Measurements from ENCODE around the gene SLC15A2.
A peak's percentile ranks its signal among the peaks of the same experiment; 100 is the strongest.
"Not testable (repeated sequence)": the region's sequence is repeated elsewhere in the genome, so short reads cannot be mapped to it uniquely, and the experiment has no call there.

Gene SLC15A2

DNA sequence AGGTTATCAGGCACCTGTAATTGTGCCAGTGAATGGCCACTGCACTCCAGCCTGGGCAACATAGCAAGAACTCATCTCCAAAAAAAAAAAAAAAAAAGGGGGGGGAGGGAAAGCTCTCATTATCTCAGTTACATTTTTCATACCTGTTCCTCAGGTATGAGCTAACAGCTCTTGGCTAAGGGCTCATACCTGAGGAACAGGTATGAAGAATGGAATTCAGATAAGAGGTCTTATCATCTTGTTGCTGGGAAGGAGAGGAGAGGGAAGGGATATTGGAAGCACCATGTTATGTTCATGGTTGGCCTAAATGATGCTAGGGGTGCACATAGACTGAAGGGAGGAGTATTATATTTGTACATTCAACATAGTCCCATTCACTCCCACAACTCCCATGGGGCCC, 2.6 kb downstream of the SLC15A2 start:
- Mint-ChIP-seq H3K27me3 (no peaks in the 10 kb centered on the region), H3K36me3 (ENCODE audit: low read depth) (peaks cover 2% of the 10 kb centered on the region), H3K27ac (no peak overlapping the region), H3K4me3 (no peak overlapping the region), H3K9me3 (no peaks in the 10 kb centered on the region), H3K4me1 (ENCODE audit: low read depth) (no peaks in the 10 kb centered on the region)
- no peak for DNase-seq

DNA sequence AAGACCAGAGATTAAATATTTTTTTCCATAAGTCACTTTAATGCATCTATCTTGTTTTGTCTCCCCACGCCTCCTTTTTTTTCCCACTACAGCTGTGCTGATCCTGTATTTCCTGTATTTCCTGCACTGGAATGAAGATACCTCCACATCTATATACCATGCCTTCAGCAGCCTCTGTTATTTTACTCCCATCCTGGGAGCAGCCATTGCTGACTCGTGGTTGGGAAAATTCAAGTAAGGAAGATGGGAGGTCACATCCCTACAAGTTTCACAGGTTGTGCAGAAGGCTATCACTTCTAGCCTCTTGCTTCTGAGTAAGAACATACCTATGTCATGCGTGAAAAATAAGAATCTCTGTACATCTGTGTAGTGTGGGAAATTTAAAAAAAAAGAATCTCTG, 3.1 kb downstream of the SLC15A2 start:
- H3K4me3 Mint-ChIP-seq = no peak overlapping the region
- no peaks in the 10 kb centered on the region for H3K9me3 Mint-ChIP-seq
- H3K36me3 Mint-ChIP-seq (ENCODE audit: low read depth) = peaks cover 2% of the 10 kb centered on the region
- no peaks in the 10 kb centered on the region for H3K27me3 Mint-ChIP-seq
- H3K27ac Mint-ChIP-seq = no peak overlapping the region
- H3K4me1 Mint-ChIP-seq (ENCODE audit: low read depth) = no peaks in the 10 kb centered on the region
- no peak for DNase-seq

DNA sequence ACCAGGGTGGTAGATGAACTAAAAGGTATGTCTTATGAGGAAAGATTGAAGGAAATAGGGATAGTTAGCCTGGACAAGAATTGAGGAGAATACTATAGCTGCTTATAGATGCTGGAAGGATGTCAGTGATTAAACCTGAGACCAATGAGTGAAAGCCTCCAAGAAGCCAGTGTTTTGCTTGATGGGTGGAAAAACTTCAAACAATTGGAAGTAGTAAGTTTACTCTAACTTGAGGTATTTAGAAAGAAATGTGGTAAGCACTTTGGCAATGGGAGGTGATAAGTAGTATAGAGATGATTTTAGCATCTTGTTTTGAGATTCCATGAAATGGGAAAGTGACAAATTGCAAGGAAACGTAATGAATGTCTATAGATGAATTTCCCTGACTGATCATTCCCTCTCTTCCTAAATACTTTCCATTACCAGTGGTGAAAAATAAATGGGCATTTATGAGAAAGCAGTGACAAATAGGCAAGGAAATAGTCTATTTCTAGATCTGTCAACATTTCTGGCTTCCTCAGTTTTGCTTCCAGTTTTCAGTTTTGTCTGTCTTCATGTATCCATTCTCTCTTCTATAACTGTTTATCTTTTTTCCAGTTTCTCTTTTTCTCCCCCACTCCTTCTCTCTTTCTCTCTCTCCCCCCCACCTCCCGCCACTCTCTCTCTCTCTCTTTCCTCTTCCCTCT, 19.2 kb downstream of the SLC15A2 start:
- Mint-ChIP-seq H3K4me1 (ENCODE audit: low read depth) (peaks cover 10% of the 10 kb centered on the region), H3K4me3 (no peak overlapping the region), H3K9me3 (peaks cover under 1% of the 10 kb centered on the region), H3K36me3 (ENCODE audit: low read depth) (peaks cover 10% of the 10 kb centered on the region), H3K27ac (peak overlapping the region; percentile 19), H3K27me3 (no peaks in the 10 kb centered on the region)
- no peak for DNase-seq

GRCh38 chr3:121914081-121914998, 20.1 kb downstream of the SLC15A2 start:
- DNase-seq = no peak
- Mint-ChIP-seq H3K4me1 (ENCODE audit: low read depth) (peaks cover 10% of the 10 kb centered on the region), H3K27me3 (no peaks in the 10 kb centered on the region), H3K4me3 (no peak overlapping the region), H3K9me3 (no peaks in the 10 kb centered on the region), H3K36me3 (ENCODE audit: low read depth) (peaks cover 4% of the 10 kb centered on the region), H3K27ac (no peak overlapping the region)

GRCh38 chr3:121916189-121916588, 22.0 kb downstream of the SLC15A2 start:
- Mint-ChIP-seq H3K4me3 (no peak overlapping the region), H3K4me1 (ENCODE audit: low read depth) (peaks cover 10% of the 10 kb centered on the region), H3K27me3 (no peaks in the 10 kb centered on the region), H3K36me3 (ENCODE audit: low read depth) (peaks cover 2% of the 10 kb centered on the region), H3K27ac (no peak overlapping the region), H3K9me3 (no peaks in the 10 kb centered on the region)
- no peak for DNase-seq

GRCh38 chr3:121918779-121919483, 24.7 kb downstream of the SLC15A2 start:
- H3K9me3 Mint-ChIP-seq = no peaks in the 10 kb centered on the region
- no peak for DNase-seq

DNA sequence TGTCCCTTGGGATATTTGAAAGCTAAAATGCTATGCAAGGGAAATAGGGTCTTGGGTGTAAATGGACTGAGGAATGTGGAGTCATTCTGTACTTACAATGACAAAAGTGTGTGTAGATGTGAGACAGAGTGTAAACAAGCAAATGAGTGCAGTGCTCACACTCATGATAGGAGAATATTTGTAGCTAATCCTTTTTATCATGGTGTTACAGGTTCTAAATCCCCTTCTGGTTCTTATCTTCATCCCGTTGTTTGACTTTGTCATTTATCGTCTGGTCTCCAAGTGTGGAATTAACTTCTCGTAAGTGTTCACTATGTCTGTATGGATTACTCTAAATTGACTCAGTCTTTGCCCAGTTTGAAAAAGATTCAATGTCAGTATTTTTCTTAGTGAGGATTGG, 30.5 kb downstream of the SLC15A2 start:
- Mint-ChIP-seq H3K36me3 (ENCODE audit: low read depth) (peaks cover 5% of the 10 kb centered on the region), H3K4me1 (ENCODE audit: low read depth) (no peaks in the 10 kb centered on the region), H3K9me3 (no peaks in the 10 kb centered on the region), H3K27ac (no peak overlapping the region), H3K27me3 (no peaks in the 10 kb centered on the region), H3K4me3 (no peak overlapping the region)
- DNase-seq = no peak

More at GRCh38 chr3:121918779-121919483, 24.7 kb downstream of the SLC15A2 start:
- Mint-ChIP-seq H3K36me3 (ENCODE audit: low read depth) (no peaks in the 10 kb centered on the region), H3K27ac (no peak overlapping the region), H3K4me1 (ENCODE audit: low read depth) (peaks cover under 1% of the 10 kb centered on the region), H3K4me3 (no peak overlapping the region), H3K27me3 (no peaks in the 10 kb centered on the region)

- Mint-ChIP-seq H3K27me3 (no peaks in the 10 kb centered on the region), H3K4me3 (no peak overlapping the region), H3K36me3 (ENCODE audit: low read depth) (peaks cover 6% of the 10 kb centered on the region), H3K27ac (no peak overlapping the region), H3K4me1 (ENCODE audit: low read depth) (no peaks in the 10 kb centered on the region), H3K9me3 (no peaks in the 10 kb centered on the region)
- no peak for DNase-seq
Observed at GRCh38 chr3:121926380-121926779, 32.2 kb downstream of the SLC15A2 start.

DNA sequence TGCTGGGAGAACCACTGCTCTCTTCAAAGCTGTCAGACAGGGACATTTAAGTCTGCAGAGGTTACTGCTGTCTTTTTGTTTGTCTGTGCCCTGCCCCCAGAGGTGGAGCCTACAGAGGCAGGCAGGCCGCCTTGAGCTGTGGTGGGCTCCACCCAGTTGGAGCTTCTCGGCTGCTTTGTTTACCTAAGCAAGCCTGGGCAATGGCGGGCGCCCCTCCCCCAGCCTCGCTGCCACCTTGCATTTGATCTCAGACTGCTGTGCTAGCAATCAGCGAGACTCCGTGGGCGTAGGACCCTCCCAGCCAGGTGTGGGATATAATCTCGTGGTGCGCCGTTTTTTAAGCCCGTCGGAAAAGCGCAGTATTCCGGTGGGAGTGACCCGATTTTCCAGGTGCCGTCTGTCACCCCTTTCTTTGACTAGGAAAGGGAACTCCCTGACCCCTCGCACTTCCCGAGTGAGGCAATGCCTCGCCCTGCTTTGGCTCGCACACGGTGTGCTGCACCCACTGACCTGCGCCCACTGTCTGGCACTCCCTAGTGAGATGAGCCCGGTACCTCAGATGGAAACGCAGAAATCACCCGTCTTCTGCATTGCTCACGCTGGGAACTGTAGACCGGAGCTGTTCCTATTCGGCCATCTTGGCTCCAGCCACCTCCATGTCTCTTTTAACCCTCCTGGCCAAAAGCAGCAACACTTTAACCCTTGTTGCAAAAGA, 44.1 kb downstream of the SLC15A2 start:
- H3K9me3 Mint-ChIP-seq; DNase-seq; H3K27me3 Mint-ChIP-seq; H3K4me1 Mint-ChIP-seq (ENCODE audit: low read depth); H3K4me3 Mint-ChIP-seq; H3K27ac Mint-ChIP-seq: not testable (repeated sequence)
- peaks cover 17% of the 10 kb centered on the region for H3K36me3 Mint-ChIP-seq (ENCODE audit: low read depth)

GRCh38 chr3:121941592-121941991, 47.4 kb downstream of the SLC15A2 start:
- no peak overlapping the region for H3K4me3 Mint-ChIP-seq
- H3K27ac Mint-ChIP-seq = no peak overlapping the region
- H3K36me3 Mint-ChIP-seq (ENCODE audit: low read depth) = peaks cover 15% of the 10 kb centered on the region
- H3K27me3 Mint-ChIP-seq = no peaks in the 10 kb centered on the region
- DNase-seq = no peak
- no peaks in the 10 kb centered on the region for H3K4me1 Mint-ChIP-seq (ENCODE audit: low read depth)
- no peaks in the 10 kb centered on the region for H3K9me3 Mint-ChIP-seq

GRCh38 chr3:121942116-121942786, 48.0 kb downstream of the SLC15A2 start:
- H3K27me3 Mint-ChIP-seq = no peaks in the 10 kb centered on the region
- H3K4me3 Mint-ChIP-seq = no peak overlapping the region
- no peaks in the 10 kb centered on the region for H3K9me3 Mint-ChIP-seq
- H3K36me3 Mint-ChIP-seq (ENCODE audit: low read depth) = peaks cover 15% of the 10 kb centered on the region
- no peak overlapping the region for H3K27ac Mint-ChIP-seq
- DNase-seq = no peak
- H3K4me1 Mint-ChIP-seq (ENCODE audit: low read depth) = no peaks in the 10 kb centered on the region

GRCh38 chr3:121943431-121943830, 49.2 kb downstream of the SLC15A2 start:
- no peak overlapping the region for H3K27ac Mint-ChIP-seq
- no peaks in the 10 kb centered on the region for H3K9me3 Mint-ChIP-seq
- H3K4me3 Mint-ChIP-seq = no peak overlapping the region
- H3K4me1 Mint-ChIP-seq (ENCODE audit: low read depth) = no peaks in the 10 kb centered on the region
- no peaks in the 10 kb centered on the region for H3K27me3 Mint-ChIP-seq
- no peak for DNase-seq
- H3K36me3 Mint-ChIP-seq (ENCODE audit: low read depth) = peaks cover 14% of the 10 kb centered on the region

GRCh38 chr3:121948641-121949040, 54.4 kb downstream of the SLC15A2 start:
- peaks cover 15% of the 10 kb centered on the region for H3K9me3 Mint-ChIP-seq
- H3K4me3 Mint-ChIP-seq = no peak overlapping the region
- no peak for DNase-seq
- no peak overlapping the region for H3K27ac Mint-ChIP-seq
- H3K4me1 Mint-ChIP-seq (ENCODE audit: low read depth) = no peaks in the 10 kb centered on the region
- peaks cover 6% of the 10 kb centered on the region for H3K36me3 Mint-ChIP-seq (ENCODE audit: low read depth)
- no peaks in the 10 kb centered on the region for H3K27me3 Mint-ChIP-seq

Data from activated T-cell treated with anti-CD3 and anti-CD28 coated beads, Interleukin-2, amount 50 U/mL, for 24 hours (primary cell).